Right forelimb (tissue), 1 donor: Measurements from ENCODE around the gene CDH13.

ENCODE experiments used
- DNase-seq: peaks from one replicate; pipeline ENCODE4 v3.0.0-alpha.2; 2018

The CDH13 gene

GRCh38 chr16:83070416-83071209 is 443.8 kb downstream of the CDH13 start:
- no peak for DNase-seq

GRCh38 chr16:83075956-83076355 is 449.2 kb downstream of the CDH13 start:
- DNase-seq: no peak

DNA sequence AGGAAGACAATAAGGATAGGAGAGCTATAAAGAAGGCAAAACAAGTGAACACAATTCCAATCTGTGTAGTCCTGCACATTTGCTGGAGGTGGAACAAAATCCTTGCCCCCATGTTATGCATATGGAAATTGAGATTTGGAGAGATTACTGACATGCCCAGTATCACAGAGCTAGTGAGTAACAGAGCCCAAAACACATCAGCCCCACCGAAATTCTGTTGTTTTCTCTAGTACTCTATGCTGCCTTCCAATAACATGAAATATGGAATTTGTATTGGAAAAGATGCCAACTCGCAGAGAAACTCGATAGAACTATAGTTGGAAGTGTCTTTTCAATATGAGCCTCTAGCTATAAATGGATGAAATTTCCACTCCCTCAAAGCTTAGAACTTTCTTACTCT is 456.6 kb downstream of the CDH13 start:
- DNase-seq: no peak

DNA sequence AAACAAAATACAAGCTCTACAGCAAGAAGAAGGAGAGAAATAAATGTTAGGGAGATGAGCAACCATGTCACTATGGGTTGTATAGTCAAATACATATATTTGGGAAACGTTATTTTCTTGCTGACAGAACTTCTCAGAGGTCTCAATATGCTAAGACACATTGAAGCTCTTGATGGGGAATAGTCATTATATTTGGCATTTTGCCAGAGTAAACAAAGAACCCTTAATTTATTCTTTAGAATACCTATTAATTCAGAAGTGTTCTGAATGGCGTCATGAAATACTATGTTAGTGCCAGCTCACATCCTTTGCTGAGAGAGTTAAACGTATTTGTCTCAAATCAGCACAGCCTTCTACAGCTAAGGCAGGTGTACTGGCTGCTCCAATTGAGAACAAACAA is 458.9 kb downstream of the CDH13 start:
- no peak for DNase-seq

- no peak for DNase-seq
Observed at GRCh38 chr16:83095941-83096692, 469.3 kb downstream of the CDH13 start.

DNA sequence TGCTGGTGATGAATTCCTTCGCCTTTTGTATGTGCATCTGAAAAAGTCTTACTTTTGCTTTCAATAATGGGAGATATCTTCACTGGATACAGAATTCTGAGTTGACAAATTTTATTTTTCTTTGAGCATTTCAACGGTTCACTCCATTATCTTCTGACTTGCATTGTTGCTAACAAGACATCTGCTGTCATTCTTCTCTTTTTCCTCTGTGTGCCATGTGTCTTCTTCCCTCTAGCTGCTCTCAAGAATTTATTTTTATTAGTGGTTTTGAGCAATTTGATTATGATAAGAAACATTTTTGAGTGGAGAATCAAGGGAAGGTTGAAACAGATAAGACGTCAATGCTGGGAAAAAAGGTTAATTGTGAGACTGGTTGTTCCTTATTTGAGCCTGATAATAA is 471.8 kb downstream of the CDH13 start:
- DNase-seq: no peak

DNA sequence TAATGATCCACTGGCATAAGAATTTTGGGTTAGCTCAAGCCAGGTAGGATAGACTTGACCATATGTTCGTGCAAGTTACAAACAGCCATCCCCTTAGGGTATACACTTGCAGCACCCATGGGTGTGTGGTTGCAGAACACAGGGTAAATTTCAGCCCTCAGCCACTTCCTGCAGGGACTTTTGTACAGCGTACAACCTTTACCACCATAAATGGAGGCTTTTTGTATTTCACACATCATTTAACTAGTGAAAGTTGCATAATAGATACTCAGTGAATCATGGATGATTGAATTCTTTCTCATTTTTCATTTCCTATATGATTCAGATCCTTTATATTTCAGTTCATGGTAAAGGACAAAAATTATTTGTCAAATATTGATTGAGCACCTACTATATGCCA is 473.9 kb downstream of the CDH13 start:
- no peak for DNase-seq

DNA sequence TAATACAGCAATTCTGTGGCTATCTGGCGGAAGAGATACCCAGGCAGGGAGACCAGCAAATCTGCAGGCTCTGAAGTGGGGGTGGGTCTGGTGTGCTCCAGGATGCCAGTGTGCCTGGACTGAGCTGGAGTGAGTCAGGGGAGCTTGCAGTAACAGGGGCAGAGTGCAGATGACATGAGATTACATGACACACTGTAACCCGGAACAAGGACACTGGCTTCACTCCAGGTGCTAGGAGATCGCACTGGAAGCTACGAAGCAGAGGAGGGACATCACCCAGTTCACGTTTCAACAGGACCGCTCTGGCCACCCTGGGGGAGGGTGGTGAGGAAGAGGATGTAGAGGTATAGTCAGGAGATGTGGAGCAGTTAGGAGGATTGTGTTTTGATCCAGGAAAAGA is 475.6 kb downstream of the CDH13 start:
- DNase-seq: no peak

DNA sequence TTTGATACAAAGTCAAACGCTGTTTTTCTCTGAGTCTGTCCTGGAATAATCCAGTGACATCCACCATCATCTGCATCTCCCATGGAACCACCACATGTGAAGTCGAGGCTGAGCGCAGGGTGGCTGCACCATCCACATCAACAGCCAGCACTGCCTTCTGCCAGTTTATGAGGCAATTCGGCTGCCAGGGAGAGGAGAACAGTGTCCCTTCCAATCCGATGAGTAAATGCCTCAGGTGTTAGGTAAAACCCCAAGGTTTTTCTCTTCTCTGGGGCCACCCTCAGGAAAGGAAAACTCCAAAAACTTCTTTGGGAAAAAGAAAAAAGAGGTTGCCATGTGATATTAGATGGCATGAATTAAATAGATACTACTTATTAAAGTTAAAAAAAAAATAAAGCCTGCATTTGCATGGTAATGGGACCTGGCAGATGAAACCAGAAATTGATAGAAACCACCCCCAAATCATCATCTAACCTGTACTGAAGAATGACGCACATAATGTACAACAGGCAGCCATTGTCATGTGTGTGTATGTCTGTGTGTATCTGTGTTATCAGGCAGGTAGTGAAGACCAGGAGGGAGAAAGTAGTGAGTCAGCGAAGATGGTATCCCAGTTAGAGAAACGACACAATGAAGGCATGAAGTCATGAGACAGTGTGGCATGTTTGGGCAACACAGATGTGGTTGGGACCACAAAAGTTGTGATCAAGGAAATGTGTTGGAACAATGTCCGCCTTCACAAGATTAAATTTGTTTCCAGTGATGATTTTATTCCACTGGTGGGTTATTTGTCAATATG is 478.7 kb downstream of the CDH13 start:
- DNase-seq: no peak

- no peak for DNase-seq
Observed at GRCh38 chr16:83109490-83110125, 482.8 kb downstream of the CDH13 start.

DNA sequence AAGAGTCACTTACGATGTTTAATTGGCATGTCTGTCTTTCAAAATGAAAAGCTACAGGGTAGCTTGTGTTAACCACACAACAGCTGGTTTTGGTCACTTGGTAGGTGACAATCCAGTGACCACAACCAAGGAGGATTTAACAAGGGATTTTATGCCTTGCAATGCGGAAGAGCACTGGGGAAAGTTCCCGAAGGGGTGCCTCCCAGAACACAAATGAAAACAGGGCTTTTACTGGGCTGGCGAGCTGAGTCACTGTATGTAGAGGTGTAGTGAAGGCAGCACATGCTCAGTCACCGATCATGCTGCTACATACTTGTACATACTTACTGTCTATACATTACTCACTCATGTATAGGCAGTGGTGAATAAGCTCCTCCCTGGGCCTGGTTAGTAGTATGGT is 483.5 kb downstream of the CDH13 start:
- no peak for DNase-seq

DNA sequence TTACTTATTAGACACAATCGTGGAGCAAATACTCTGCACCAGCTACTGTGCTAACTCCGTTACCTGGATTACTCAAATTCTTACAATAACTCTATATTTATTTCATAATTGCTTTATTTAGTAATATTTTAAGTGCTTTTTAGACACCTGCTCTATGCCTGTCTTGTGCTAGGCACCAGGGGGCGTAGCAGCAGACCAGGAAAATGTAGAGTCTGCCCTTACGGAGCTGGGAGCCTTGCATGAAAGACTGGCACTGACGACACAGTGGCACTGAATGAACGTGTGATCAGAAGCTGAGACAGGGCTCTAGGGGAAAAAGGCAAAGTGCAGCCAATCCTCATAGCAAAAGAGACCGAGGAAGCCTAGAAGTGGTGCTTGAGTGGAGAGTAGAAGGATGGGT is 486.5 kb downstream of the CDH13 start:
- no peak for DNase-seq

GRCh38 chr16:83113811-83114210 is 487.0 kb downstream of the CDH13 start:
- DNase-seq: no peak

DNA sequence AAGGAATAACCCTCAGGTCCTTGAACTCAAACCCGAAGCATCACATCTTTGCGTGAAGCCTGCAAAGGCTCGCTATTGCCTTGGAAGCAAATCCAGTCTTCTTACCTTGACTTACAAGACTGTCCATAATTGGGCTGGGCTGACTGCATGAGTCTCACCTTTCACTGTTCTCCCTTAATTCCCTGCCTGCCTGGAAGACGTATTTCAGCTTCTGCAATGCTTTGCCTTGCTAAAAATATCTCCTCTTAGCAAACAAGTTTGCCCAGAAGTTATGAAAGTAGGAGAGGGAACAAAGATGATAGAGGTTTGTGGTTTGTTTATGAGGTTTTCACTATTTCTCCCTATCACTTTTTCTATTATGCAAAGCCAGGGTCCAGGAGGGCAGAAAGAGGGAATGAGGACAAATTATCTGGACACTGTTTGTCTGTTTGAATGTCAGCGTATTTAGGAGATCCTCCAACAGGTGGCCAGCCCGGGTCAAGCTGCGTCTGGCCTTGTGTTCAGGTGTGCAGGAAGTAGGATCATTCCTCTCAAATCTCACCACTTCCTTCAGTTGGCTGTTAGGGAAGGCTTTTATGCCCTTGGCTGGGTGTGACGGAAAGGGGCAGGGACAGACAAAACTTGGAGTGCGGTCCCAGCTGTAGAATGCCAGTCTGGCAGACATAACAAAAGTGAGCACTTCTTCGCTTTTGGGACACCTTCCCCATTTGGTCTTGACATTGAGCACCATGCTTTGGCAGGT is 488.9 kb downstream of the CDH13 start:
- no peak for DNase-seq

GRCh38 chr16:83116274-83116892 is 489.6 kb downstream of the CDH13 start:
- DNase-seq: no peak

GRCh38 chr16:83117810-83118209 is 491.0 kb downstream of the CDH13 start:
- no peak for DNase-seq

DNA sequence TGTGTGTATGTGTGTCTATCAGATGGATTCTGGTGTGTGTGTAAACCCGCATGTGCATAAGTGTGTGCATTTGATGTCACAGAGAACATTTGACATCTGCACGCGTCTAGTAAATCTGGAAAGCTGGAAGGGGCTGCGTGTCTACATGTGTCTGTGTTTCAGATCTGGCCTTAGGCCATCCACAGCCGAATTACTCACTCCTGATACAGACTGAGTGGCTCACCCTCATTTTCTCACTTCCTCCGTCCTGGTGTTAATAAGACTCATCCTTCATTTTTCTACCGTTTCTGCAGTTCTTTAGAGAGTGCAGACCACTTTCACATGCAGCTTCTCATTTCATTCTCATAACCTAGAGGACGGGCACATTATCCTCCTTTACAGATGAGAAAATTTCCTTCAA is 491.6 kb downstream of the CDH13 start:
- DNase-seq: no peak

DNA sequence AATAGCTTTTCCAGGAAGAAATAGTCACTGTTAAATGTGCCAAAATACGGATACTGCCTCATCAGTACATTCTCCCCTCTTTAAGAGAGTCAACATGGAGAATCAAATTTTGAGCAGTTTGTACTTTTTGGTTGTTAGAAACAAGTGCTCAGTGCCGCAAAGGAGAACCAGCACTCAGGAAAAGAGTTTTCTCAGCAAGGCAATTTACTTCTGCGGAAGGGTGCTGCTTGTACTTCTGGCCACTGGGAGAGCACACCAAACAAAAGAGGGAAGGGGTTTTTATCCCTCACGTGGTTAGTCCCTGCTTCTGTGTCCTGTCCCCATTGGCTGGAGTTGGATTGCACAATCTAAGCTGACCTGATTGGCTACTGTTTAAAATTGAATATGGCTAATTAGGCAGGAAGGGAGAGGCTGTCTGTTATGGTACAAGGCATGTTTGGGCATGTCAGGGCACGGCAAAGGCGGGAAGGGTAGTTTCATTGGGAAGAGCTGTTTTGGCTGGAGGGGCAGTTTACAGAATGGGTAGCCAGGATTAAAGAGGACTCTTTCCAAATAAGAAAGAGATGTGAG is 499.3 kb downstream of the CDH13 start:
- no peak for DNase-seq

DNA sequence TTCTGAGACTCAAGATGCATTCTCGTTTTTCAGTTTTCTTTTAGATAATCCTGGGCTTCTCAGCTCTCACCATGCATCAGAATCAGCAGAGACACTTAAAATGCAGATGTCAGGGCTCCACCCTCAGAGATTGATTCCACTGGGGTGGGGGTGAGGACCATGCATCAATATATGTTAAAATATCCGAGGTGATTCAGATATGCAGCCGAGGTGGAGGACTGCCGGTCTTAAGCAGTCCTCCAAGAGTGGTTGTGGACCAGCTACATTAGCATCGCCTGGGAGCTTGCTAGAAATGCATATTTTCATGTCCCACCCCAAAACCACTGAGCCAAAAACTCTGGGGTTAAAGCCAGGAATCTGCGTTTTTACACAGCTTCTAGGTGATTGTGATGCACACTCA is 501.3 kb downstream of the CDH13 start:
- no peak for DNase-seq

GRCh38 chr16:83130039-83130438 is 503.3 kb downstream of the CDH13 start:
- DNase-seq: no peak

- no peak for DNase-seq
Observed at GRCh38 chr16:83134638-83135037, 507.9 kb downstream of the CDH13 start.

GRCh38 chr16:83136419-83136818 is 509.6 kb downstream of the CDH13 start:
- DNase-seq: no peak
